ENCODE measurements around the gene AP2A2. TPM values are rescaled to one million over a fixed set of nuclear protein-coding genes. Genes with fewer than 3 reads are reported as not detected.

Gene AP2A2
- total and polyA plus RNA-seq, 2 of the 4 experiments (the other 2 are of a cell fraction), result 19.9 to 49.0 TPM

DNA sequence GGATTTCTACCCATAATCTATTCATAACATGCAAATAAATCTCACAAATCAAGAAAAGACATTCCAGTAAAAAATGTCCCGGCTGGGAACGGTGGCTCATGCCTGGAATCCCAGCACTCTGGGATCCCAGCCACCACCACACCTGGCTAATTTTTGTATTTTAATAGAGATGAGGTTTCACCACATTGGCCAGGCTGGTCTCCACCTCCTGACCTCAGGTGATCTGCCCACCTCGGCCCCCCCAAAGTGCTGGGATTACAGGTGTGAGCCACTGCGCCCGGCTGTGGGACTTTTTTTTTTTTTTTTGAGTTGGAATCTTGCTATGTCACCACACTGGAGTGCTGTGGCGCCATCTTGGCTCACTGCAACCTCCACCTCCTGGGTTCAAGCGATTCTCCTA, 19.7 kb upstream of the AP2A2 start:
- Histone ChIP-seq H2BK120ac (ENCODE audit: low read depth, low read length) (no peak overlapping the region), H3K4me3 (ENCODE audit: insufficient read depth, low read depth, low read length) (no peak overlapping the region), H3K79me1 (ENCODE audit: low read depth in 1 of 2, low read length in 2 of 2) (peaks cover 9 to 49% of the 10 kb centered on the region in 2 experiments), H3K9ac (ENCODE audit: low read depth, low read length) (no peak overlapping the region), H4K91ac (ENCODE audit: insufficient read depth, low read depth, low read length) (no peak overlapping the region), H2AK5ac (ENCODE audit: low read depth, low read length) (no peak overlapping the region), H3K4ac (ENCODE audit: low read depth, low read length) (no peak overlapping the region), H3K36me3 (ENCODE audit: control insufficient read depth, insufficient read depth, low read length) (peaks cover 30% of the 10 kb centered on the region), H3K18ac (ENCODE audit: low read depth, low read length) (no peak overlapping the region), H4K8ac (ENCODE audit: low read depth in 2 of 2, low read length in 2 of 2) (no peak overlapping the region), H3K23ac (ENCODE audit: low read depth, low read length) (no peak overlapping the region), H2BK5ac (ENCODE audit: low read depth, low read length, poor library complexity, severe bottlenecking) (no peak overlapping the region), H3K4me1 (ENCODE audit: control insufficient read depth, insufficient read depth, low read length) (peaks cover 3% of the 10 kb centered on the region; the same call in 1 of the 2 replicates), H3K9me3 (ENCODE audit: control insufficient read depth, insufficient read depth, low read length) (no peaks in the 10 kb centered on the region), H2AK9ac (replicated peaks; ENCODE audit: low read depth, low read length, poor library complexity) (no peak overlapping the region), H3K9me1 (ENCODE audit: insufficient read depth, low read length) (0 out of 2 replicates have a peak, but pooled peaks cover 10% of the 10 kb centered on the region), H2BK15ac (ENCODE audit: low read depth, low read length) (no peak overlapping the region), H4K5ac (ENCODE audit: low read depth, low read length) (no peak overlapping the region), H2AFZ (replicated peaks; ENCODE audit: low read length, poor library complexity) (no peak overlapping the region), H3K56ac (ENCODE audit: extremely low read depth, insufficient read depth, low read length) (no peak overlapping the region), H3K27ac (ENCODE audit: insufficient read depth, low read length) (no peak overlapping the region), H3K14ac (replicated peaks; ENCODE audit: low read depth, low read length) (no peak overlapping the region), H4K20me1 (ENCODE audit: insufficient read depth, low read length) (no peaks in the 10 kb centered on the region; the same call in none of the 2 replicates), H2BK20ac (ENCODE audit: low read depth, low read length) (no peak overlapping the region), H3K4me2 (ENCODE audit: low read depth, low read length) (no peak overlapping the region), H3K27me3 (ENCODE audit: control insufficient read depth, insufficient read depth, low read length) (no peaks in the 10 kb centered on the region)
- BruUV-seq (replicated peaks), result no TSS peak
- in situ Hi-C loops (cut with MboI; ENCODE audit: low sequenced_read_pairs) (no loop called here), dilution Hi-C loops (cut with HindIII; ENCODE audit: low sequenced_read_pairs, unreplicated experiment) (no loop called here), intact Hi-C loops (cut with micrococcal nuclease) (no loop called here)
- no peak for ATAC-seq (ENCODE audit: low read depth)
- TF ChIP-seq, protein P1, sequence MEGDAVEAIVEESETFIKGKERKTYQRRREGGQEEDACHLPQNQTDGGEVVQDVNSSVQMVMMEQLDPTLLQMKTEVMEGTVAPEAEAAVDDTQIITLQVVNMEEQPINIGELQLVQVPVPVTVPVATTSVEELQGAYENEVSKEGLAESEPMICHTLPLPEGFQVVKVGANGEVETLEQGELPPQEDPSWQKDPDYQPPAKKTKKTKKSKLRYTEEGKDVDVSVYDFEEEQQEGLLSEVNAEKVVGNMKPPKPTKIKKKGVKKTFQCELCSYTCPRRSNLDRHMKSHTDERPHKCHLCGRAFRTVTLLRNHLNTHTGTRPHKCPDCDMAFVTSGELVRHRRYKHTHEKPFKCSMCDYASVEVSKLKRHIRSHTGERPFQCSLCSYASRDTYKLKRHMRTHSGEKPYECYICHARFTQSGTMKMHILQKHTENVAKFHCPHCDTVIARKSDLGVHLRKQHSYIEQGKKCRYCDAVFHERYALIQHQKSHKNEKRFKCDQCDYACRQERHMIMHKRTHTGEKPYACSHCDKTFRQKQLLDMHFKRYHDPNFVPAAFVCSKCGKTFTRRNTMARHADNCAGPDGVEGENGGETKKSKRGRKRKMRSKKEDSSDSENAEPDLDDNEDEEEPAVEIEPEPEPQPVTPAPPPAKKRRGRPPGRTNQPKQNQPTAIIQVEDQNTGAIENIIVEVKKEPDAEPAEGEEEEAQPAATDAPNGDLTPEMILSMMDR (conservative IDR thresholded peaks at IDR 0.05; ENCODE audit: low read depth, low read length), result no peak
- no peak for TF ChIP-seq CHD1 (IDR thresholded peaks at IDR 0.05; ENCODE audit: low read depth, low read length)
- TF ChIP-seq RCOR1 (IDR thresholded peaks at IDR 0.05; ENCODE audit: insufficient replicate concordance, low read length), result no peak
- TF ChIP-seq, protein P2, sequence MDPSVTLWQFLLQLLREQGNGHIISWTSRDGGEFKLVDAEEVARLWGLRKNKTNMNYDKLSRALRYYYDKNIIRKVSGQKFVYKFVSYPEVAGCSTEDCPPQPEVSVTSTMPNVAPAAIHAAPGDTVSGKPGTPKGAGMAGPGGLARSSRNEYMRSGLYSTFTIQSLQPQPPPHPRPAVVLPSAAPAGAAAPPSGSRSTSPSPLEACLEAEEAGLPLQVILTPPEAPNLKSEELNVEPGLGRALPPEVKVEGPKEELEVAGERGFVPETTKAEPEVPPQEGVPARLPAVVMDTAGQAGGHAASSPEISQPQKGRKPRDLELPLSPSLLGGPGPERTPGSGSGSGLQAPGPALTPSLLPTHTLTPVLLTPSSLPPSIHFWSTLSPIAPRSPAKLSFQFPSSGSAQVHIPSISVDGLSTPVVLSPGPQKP (IDR thresholded peaks at IDR 0.05; ENCODE audit: borderline replicate concordance, low read depth, low read length), result no peak
- no peak for TF ChIP-seq NFE2L2 (IDR thresholded peaks at IDR 0.05; ENCODE audit: low read depth, low read length)
- TF ChIP-seq MAFK (IDR thresholded peaks at IDR 0.05; ENCODE audit: low read depth, low read length), result no peak
- no peak for TF ChIP-seq POLR2A (IDR thresholded peaks at IDR 0.05; ENCODE audit: low read depth, low read length)
- no peak for TF ChIP-seq SMC3 (IDR thresholded peaks at IDR 0.05; ENCODE audit: low read depth, low read length)
- TF ChIP-seq BHLHE40 (IDR thresholded peaks at IDR 0.05; ENCODE audit: low read depth, low read length), result no peak
- TF ChIP-seq FOS (IDR thresholded peaks at IDR 0.05; ENCODE audit: low read depth, low read length), result no peak
- no peak for TF ChIP-seq RAD21 (IDR thresholded peaks at IDR 0.05; ENCODE audit: low read length)
- no peak for TF ChIP-seq MAZ (IDR thresholded peaks at IDR 0.05; ENCODE audit: borderline replicate concordance, low read depth, low read length)
- no peak for TF ChIP-seq CEBPB (IDR thresholded peaks at IDR 0.05; ENCODE audit: low read depth, low read length)
- TF ChIP-seq, protein P3, sequence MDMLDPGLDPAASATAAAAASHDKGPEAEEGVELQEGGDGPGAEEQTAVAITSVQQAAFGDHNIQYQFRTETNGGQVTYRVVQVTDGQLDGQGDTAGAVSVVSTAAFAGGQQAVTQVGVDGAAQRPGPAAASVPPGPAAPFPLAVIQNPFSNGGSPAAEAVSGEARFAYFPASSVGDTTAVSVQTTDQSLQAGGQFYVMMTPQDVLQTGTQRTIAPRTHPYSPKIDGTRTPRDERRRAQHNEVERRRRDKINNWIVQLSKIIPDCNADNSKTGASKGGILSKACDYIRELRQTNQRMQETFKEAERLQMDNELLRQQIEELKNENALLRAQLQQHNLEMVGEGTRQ (IDR thresholded peaks at IDR 0.05; ENCODE audit: low read depth, low read length), result no peak
- no peak for TF ChIP-seq RFX5 (IDR thresholded peaks at IDR 0.05; ENCODE audit: low read depth, low read length)
- no peak for TF ChIP-seq MXI1 (IDR thresholded peaks at IDR 0.05; ENCODE audit: borderline replicate concordance, low read depth, low read length)
- ChIA-PET CTCF (no interaction called here), POLR2A (ENCODE audit: unreplicated experiment) (interaction anchor here (0.6 kb wide), 1 partner anchor 10 kb away, joined by 6 read pairs; no protein-coding TSS in a partner anchor)
- WGBS, 2 experiments (ENCODE audit: extremely low coverage in 2 of 2, insufficient read length in 1 of 2), result no CpG with 5 or more reads among the region's 7 CpGs
- no peak for DNase-seq

All from IMR-90 (cell line).